Left ventricle myocardium inferior (tissue), 1 donor: ENCODE results near the gene DEK. TPM values are rescaled to one million over a fixed set of nuclear protein-coding genes. Genes with fewer than 3 reads are reported as not detected.
"Not testable (repeated sequence)": the region's sequence is repeated elsewhere in the genome, so short reads cannot be mapped to it uniquely, and the experiment has no call there.

Source experiments
- DNase-seq: peaks from one replicate; pipeline ENCODE4 v3.0.0-alpha.2; 2020
- H3K27ac ChIP-seq: fragments of 200-600 bp; replicated peaks from 2 replicates; pipeline ENCODE4 v1.8.0; 2021
- H3K27me3 ChIP-seq: fragments of 200-600 bp; 2 replicates; pipeline ENCODE4 v1.8.0; 2021; ENCODE audit warnings: low read depth
- H3K36me3 ChIP-seq: fragments of 200-600 bp; 2 replicates; pipeline ENCODE4 v1.8.0; 2021
- H3K4me1 ChIP-seq: fragments of 200-600 bp; 2 replicates; pipeline ENCODE4 v1.8.0; 2021
- H3K4me3 ChIP-seq: fragments of 200-600 bp; 2 replicates; pipeline ENCODE4 v1.8.0; 2021; ENCODE audit warnings: mild to moderate bottlenecking, moderate library complexity
- H3K9me3 ChIP-seq: fragments of 200-600 bp; replicated peaks from 2 replicates; pipeline ENCODE4 v1.8.0; 2021
- intact Hi-C: fragments of 100-400 bp; cut with micrococcal nuclease; formaldehyde crosslinking; loops from one replicate; pipeline ENCODE4 v1.11.0; 2022
- long read RNA-seq: library from polyadenylated mRNA; unstranded; transcript quantifications from one replicate; pipeline ENCODE4 v2.0.0, GENCODE V29; 2021
- total RNA-seq: library from RNA; stranded (reverse); fragmentation: NEBNext Ultra II Directional; extraction: Animal tissue kit (Norgen Biotek cat#: 25700); gene quantifications from one replicate; pipeline ENCODE4 v1.2.1, GENCODE V29; 2021
- TF ChIP-seq, protein P1 (sequence below): fragments of 200-600 bp; IDR thresholded peaks from 2 replicates; pipeline ENCODE4 v1.8.0; 2021; ENCODE audit warnings: antibody characterized with exemption, mild to moderate bottlenecking, borderline replicate concordance
- donor health status: DM: no; HTN: yes; CAD: no; lungs with severe emphysema.

The DEK gene, protein sequence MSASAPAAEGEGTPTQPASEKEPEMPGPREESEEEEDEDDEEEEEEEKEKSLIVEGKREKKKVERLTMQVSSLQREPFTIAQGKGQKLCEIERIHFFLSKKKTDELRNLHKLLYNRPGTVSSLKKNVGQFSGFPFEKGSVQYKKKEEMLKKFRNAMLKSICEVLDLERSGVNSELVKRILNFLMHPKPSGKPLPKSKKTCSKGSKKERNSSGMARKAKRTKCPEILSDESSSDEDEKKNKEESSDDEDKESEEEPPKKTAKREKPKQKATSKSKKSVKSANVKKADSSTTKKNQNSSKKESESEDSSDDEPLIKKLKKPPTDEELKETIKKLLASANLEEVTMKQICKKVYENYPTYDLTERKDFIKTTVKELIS
- total RNA-seq, result 54.0 TPM
- long read RNA-seq, transcript DEK-202 (11 exons, 3,427 nt), result major isoform, 116 of 129 reads
- long read RNA-seq, partial matches to known transcripts, result 10 of 129 reads
- long read RNA-seq, other reads (novel, unspliced or antisense), result 3 of 129 reads

GRCh38 chr6:18264219-18264922 is at the start of gene DEK:
DEK (minus strand) TSS chr6:18264530; CDS start chr6:18263987, 543 bp downstream.
- no peaks in the 10 kb centered on the region for H3K36me3 ChIP-seq
- H3K4me3 ChIP-seq, result peak within 1 kb of the TSS; percentile 89
- no peaks in the 10 kb centered on the region for H3K9me3 ChIP-seq
- H3K27ac ChIP-seq, result peak within 1 kb of the TSS; percentile 95
- TF ChIP-seq, protein P1, sequence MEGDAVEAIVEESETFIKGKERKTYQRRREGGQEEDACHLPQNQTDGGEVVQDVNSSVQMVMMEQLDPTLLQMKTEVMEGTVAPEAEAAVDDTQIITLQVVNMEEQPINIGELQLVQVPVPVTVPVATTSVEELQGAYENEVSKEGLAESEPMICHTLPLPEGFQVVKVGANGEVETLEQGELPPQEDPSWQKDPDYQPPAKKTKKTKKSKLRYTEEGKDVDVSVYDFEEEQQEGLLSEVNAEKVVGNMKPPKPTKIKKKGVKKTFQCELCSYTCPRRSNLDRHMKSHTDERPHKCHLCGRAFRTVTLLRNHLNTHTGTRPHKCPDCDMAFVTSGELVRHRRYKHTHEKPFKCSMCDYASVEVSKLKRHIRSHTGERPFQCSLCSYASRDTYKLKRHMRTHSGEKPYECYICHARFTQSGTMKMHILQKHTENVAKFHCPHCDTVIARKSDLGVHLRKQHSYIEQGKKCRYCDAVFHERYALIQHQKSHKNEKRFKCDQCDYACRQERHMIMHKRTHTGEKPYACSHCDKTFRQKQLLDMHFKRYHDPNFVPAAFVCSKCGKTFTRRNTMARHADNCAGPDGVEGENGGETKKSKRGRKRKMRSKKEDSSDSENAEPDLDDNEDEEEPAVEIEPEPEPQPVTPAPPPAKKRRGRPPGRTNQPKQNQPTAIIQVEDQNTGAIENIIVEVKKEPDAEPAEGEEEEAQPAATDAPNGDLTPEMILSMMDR, result peak; percentile 74
- peak; percentile 90 for DNase-seq
- intact Hi-C loops, result no loop called here
- peaks cover 53% of the 10 kb centered on the region for H3K4me1 ChIP-seq
- H3K27me3 ChIP-seq, result no peaks in the 10 kb centered on the region

- Histone ChIP-seq H3K9me3 (no peaks in the 10 kb centered on the region), H3K27me3 (no peaks in the 10 kb centered on the region), H3K4me1 (peaks cover 5% of the 10 kb centered on the region), H3K36me3 (no peaks in the 10 kb centered on the region), H3K4me3 (no peak overlapping the region), H3K27ac (no peak overlapping the region)
- no peak for DNase-seq
- TF ChIP-seq, protein P1, result no peak
- intact Hi-C loops, result no loop called here
Measured at GRCh38 chr6:18312368-18312767, 48.0 kb upstream of the DEK start.

- H3K4me1 ChIP-seq, DNase-seq, H3K27ac ChIP-seq, H3K4me3 ChIP-seq, H3K36me3 ChIP-seq, H3K9me3 ChIP-seq, intact Hi-C loops, H3K27me3 ChIP-seq: not testable (repeated sequence)
Measured at GRCh38 chr6:18310010-18310409, 45.7 kb upstream of the DEK start.

GRCh38 chr6:18309046-18309445 is 44.7 kb upstream of the DEK start:
- Histone ChIP-seq H3K27ac (no peak overlapping the region), H3K9me3 (no peaks in the 10 kb centered on the region), H3K27me3 (no peaks in the 10 kb centered on the region), H3K4me1 (peaks cover 5% of the 10 kb centered on the region), H3K4me3 (no peak overlapping the region), H3K36me3 (no peaks in the 10 kb centered on the region)
- TF ChIP-seq, protein P1, result no peak
- intact Hi-C loops, result no loop called here
- no peak for DNase-seq

- H3K9me3 ChIP-seq, result no peaks in the 10 kb centered on the region
- H3K36me3 ChIP-seq, result no peaks in the 10 kb centered on the region
- H3K27ac ChIP-seq, result no peak overlapping the region
- DNase-seq, result no peak
- TF ChIP-seq, protein P1, result no peak
- no peaks in the 10 kb centered on the region for H3K27me3 ChIP-seq
- intact Hi-C loops, result no loop called here
- H3K4me3 ChIP-seq, result no peak overlapping the region
- H3K4me1 ChIP-seq, result peaks cover 5% of the 10 kb centered on the region
Measured at GRCh38 chr6:18308070-18308735, 43.9 kb upstream of the DEK start.
